DMS 273 (cell line): ENCODE results near the gene FAM98A.

Experiments used
- DNase-seq: peaks from one replicate; lab custom pipeline; 2025; ENCODE audit not compliant: unreplicated experiment; lab: John Stamatoyannopoulos, UW

FAM98A gene

GRCh38 chr2:33599175-33599942 is at the start of gene FAM98A:
Gene FAM98A, minus strand, starts transcription at chr2:33599299. Its CDS starts 78 bp downstream, at chr2:33599221.
- DNase-seq, result peak; percentile 100

GRCh38 chr2:33645861-33646260 is 46.8 kb upstream of the FAM98A start:
- DNase-seq, result no peak

GRCh38 chr2:33644215-33644614 is 45.1 kb upstream of the FAM98A start:
- DNase-seq, result no peak

GRCh38 chr2:33636001-33636400 is 36.9 kb upstream of the FAM98A start:
- no peak for DNase-seq

GRCh38 chr2:33634261-33634910 is 35.3 kb upstream of the FAM98A start:
- DNase-seq, result no peak

- no peak for DNase-seq
These were observed 34.2 kb upstream of the FAM98A start for GRCh38 chr2:33633315-33633714.

- peak; percentile 22 for DNase-seq
These were observed 33.7 kb upstream of the FAM98A start for GRCh38 chr2:33632831-33633230.

- no peak for DNase-seq
These were observed 29.1 kb upstream of the FAM98A start for GRCh38 chr2:33628031-33628827.

- DNase-seq, result no peak
These were observed 19.9 kb upstream of the FAM98A start for GRCh38 chr2:33619028-33619427.

- no peak for DNase-seq
These were observed 18.9 kb upstream of the FAM98A start for GRCh38 chr2:33617989-33618388.

GRCh38 chr2:33617401-33617800 is 18.3 kb upstream of the FAM98A start:
- DNase-seq, result no peak

- DNase-seq, result no peak
These were observed 17.8 kb upstream of the FAM98A start for GRCh38 chr2:33616873-33617272.

GRCh38 chr2:33614190-33614589 is 15.1 kb upstream of the FAM98A start:
- no peak for DNase-seq

GRCh38 chr2:33607905-33608304 is 8.8 kb upstream of the FAM98A start:
- no peak for DNase-seq

- DNase-seq, result no peak
These were observed 8.2 kb upstream of the FAM98A start for GRCh38 chr2:33607251-33607721.

GRCh38 chr2:33606622-33607021 is 7.5 kb upstream of the FAM98A start:
- DNase-seq, result no peak

GRCh38 chr2:33606100-33606499 is 7.0 kb upstream of the FAM98A start:
- DNase-seq, result no peak

GRCh38 chr2:33605056-33605455 is 6.0 kb upstream of the FAM98A start:
- DNase-seq, result no peak

GRCh38 chr2:33603416-33603815 is 4.3 kb upstream of the FAM98A start:
- no peak for DNase-seq

- no peak for DNase-seq
These were observed 3.2 kb upstream of the FAM98A start for GRCh38 chr2:33602201-33602830.

- no peak for DNase-seq
These were observed 769 bp upstream of the FAM98A start for GRCh38 chr2:33599943-33600192.
